Measurements from ENCODE around the gene PRUNE2. TPM values are rescaled to one million over a fixed set of nuclear protein-coding genes. Genes with fewer than 3 reads are reported as not detected.

The PRUNE2 gene
- total RNA-seq, 4 donors from 2014 or later = 15.6 to 37.8 (median 26.1) TPM

- Histone ChIP-seq H3K27me3 (no peaks in the 10 kb centered on the region), H3K36me3 (peaks cover 0 to 5% (median 0%) of the 10 kb centered on the region in 3 donors), H3K4me3 (no peak overlapping the region), H3K27ac (no peak overlapping the region), H3K9me3 (no peaks in the 10 kb centered on the region), H3K4me1 (peaks cover 0 to under 1% (median 0%) of the 10 kb centered on the region in 4 donors)
- no peak for DNase-seq
- TF ChIP-seq POLR2A (IDR thresholded peaks at IDR 0.05) (no peak), CTCF (IDR thresholded peaks at IDR 0.05) (no peak)
Observed at GRCh38 chr9:76637416-76637815, 268.5 kb downstream of the PRUNE2 start.

GRCh38 chr9:76634356-76635054 is 271.4 kb downstream of the PRUNE2 start:
- Histone ChIP-seq H3K27me3 (no peaks in the 10 kb centered on the region), H3K9me3 (no peaks in the 10 kb centered on the region), H3K36me3 (peaks cover 0 to 19% (median 0%) of the 10 kb centered on the region in 3 donors), H3K4me1 (no peaks in the 10 kb centered on the region), H3K27ac (no peak overlapping the region), H3K4me3 (no peak overlapping the region)
- no peak for TF ChIP-seq CTCF (IDR thresholded peaks at IDR 0.05)
- no peak for TF ChIP-seq POLR2A (IDR thresholded peaks at IDR 0.05)
- no peak for DNase-seq

DNA sequence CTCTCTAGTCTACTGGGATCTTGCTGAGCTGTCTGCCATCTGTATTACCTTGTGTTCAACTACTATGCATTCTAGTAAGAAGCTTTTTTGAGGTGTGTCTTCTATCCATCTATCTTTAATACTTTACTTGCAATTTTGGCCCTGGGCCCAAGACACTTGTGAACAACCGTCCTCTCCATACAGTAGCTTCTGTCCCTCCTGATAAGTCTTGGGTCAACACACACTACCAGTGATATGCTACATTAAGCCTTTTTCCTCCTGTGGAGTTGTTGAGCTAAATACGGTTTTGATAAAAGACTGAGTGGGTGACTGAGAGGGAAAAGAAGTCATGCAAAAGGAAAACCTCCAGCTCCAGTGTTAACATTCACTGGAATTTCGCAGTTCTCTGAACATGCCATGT is 275.0 kb downstream of the PRUNE2 start:
- DNase-seq = no peak
- no peak overlapping the region for H3K27ac ChIP-seq
- H3K36me3 ChIP-seq = peaks cover 0 to 19% (median 0%) of the 10 kb centered on the region in 3 donors
- H3K4me1 ChIP-seq = no peaks in the 10 kb centered on the region
- H3K4me3 ChIP-seq = no peak overlapping the region
- TF ChIP-seq POLR2A (IDR thresholded peaks at IDR 0.05) (no peak), CTCF (IDR thresholded peaks at IDR 0.05) (no peak)
- no peaks in the 10 kb centered on the region for H3K27me3 ChIP-seq
- H3K9me3 ChIP-seq = no peaks in the 10 kb centered on the region

DNA sequence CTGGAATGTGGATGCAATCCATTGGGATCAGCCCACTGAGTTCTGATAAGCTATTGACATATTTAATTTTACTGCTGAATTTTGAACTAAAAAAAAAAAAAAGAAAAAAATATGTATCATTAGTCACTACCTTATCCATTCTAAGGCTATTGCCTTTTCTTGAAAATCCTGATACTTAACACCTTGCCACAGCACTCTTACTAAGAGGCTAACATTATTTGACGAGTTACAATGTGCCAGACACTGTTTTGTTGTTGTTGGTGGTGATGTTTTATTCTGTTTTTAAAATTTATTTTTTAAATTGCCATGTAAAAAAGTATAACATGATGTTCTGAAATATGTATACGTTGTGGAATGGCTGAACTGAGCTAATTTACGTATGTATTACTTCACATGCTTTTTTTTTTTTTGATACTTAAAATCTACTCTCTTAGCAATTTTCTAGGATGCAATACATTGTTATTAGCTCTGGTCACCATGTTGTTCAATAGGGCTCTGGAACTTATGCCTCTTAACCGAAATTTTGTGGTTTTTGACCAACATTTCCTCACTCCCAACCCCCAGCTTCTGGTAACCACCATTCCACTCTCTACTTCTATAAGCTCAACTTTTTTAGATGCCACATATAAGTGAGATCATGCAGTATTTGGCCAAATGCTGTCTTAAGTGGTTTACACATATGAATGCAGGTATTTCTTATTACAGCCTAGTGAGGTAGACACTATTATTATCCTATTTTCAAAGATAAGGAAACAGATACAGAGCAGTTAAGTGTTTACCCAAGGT is 276.5 kb downstream of the PRUNE2 start:
- H3K36me3 ChIP-seq = peaks cover 0 to 19% (median 0%) of the 10 kb centered on the region in 3 donors
- H3K9me3 ChIP-seq = no peaks in the 10 kb centered on the region
- DNase-seq = no peak
- H3K27ac ChIP-seq = no peak overlapping the region
- H3K27me3 ChIP-seq = no peaks in the 10 kb centered on the region
- no peaks in the 10 kb centered on the region for H3K4me1 ChIP-seq
- H3K4me3 ChIP-seq = no peak overlapping the region
- TF ChIP-seq CTCF (IDR thresholded peaks at IDR 0.05) = no peak
- TF ChIP-seq POLR2A (IDR thresholded peaks at IDR 0.05) = no peak

GRCh38 chr9:76628155-76628554 is 277.8 kb downstream of the PRUNE2 start:
- no peaks in the 10 kb centered on the region for H3K9me3 ChIP-seq
- no peaks in the 10 kb centered on the region for H3K27me3 ChIP-seq
- no peaks in the 10 kb centered on the region for H3K4me1 ChIP-seq
- no peak for DNase-seq
- no peak for TF ChIP-seq CTCF (IDR thresholded peaks at IDR 0.05)
- TF ChIP-seq POLR2A (IDR thresholded peaks at IDR 0.05) = no peak
- H3K27ac ChIP-seq = no peak overlapping the region
- peaks cover 0 to 19% (median 0%) of the 10 kb centered on the region in 3 donors for H3K36me3 ChIP-seq
- H3K4me3 ChIP-seq = no peak overlapping the region

Data from Peyer's patch (tissue), 4 donors.